Neural crest cell (in vitro differentiated cells): ENCODE measurements around the gene COMT. TPM values are rescaled to one million over a fixed set of nuclear protein-coding genes. Genes with fewer than 3 reads are reported as not detected.

Source experiments
- DNase-seq: peaks from one replicate; pipeline ENCODE4 v3.0.0; 2021; ENCODE audit warnings: low read depth, mixed read lengths, low spot score
- H3K27ac Mint-ChIP-seq: one replicate; pipeline ENCODE4 v1.8.0; 2021; ENCODE audit warnings: mild to moderate bottlenecking, mixed read lengths; ENCODE audit not compliant: unreplicated experiment
- H3K27me3 Mint-ChIP-seq: 2 replicates; pipeline ENCODE4 v1.8.0; 2021; ENCODE audit warnings: low read depth, mild to moderate bottlenecking, mixed read lengths
- H3K36me3 Mint-ChIP-seq: 2 replicates; pipeline ENCODE4 v1.8.0; 2021; ENCODE audit warnings: low read depth, mild to moderate bottlenecking, mixed read lengths
- H3K4me1 Mint-ChIP-seq: 2 replicates; pipeline ENCODE4 v1.8.0; 2021; ENCODE audit warnings: mixed read lengths
- H3K4me3 Mint-ChIP-seq: one replicate; pipeline ENCODE4 v1.8.0; 2021; ENCODE audit warnings: mild to moderate bottlenecking, mixed read lengths
- H3K9me3 Mint-ChIP-seq: 2 replicates; pipeline ENCODE4 v1.8.0; 2021; ENCODE audit warnings: mixed read lengths
- CTCF ChIP-seq: fragments of 200-600 bp; sonication (generic); conservative IDR thresholded peaks from 2 replicates; pipeline ENCODE4 v1.5.0; 2021; ENCODE audit warnings: antibody characterized with exemption, mild to moderate bottlenecking
- total RNA-seq: library from RNA; stranded (reverse); gene quantifications from 2 replicates; pipeline ENCODE4 v1.2.1, GENCODE V29; 2021

COMT gene
- total RNA-seq, 1 donor from 2014 or later = 86.4 TPM

GRCh38 chr22:20000246-20001081 lies 58.9 kb downstream of the COMT start:
- no peak for TF ChIP-seq CTCF
- Mint-ChIP-seq H3K4me1 (peaks cover 66% of the 10 kb centered on the region), H3K9me3 (peaks cover 16% of the 10 kb centered on the region), H3K27ac (peak overlapping the region; percentile 72), H3K4me3 (peak overlapping the region; percentile 81), H3K36me3 (peaks cover 22% of the 10 kb centered on the region), H3K27me3 (no peaks in the 10 kb centered on the region)
- peak; percentile 35 for DNase-seq

GRCh38 chr22:20001082-20001638 lies 59.6 kb downstream of the COMT start:
- peaks cover 16% of the 10 kb centered on the region for H3K9me3 Mint-ChIP-seq
- H3K27me3 Mint-ChIP-seq = no peaks in the 10 kb centered on the region
- H3K4me1 Mint-ChIP-seq = peaks cover 65% of the 10 kb centered on the region
- H3K27ac Mint-ChIP-seq = peak overlapping the region; percentile 62
- peaks cover 22% of the 10 kb centered on the region for H3K36me3 Mint-ChIP-seq
- TF ChIP-seq CTCF = no peak
- no peak overlapping the region for H3K4me3 Mint-ChIP-seq
- DNase-seq = no peak

- no peak overlapping the region for H3K27ac Mint-ChIP-seq
- no peak for TF ChIP-seq CTCF
- H3K9me3 Mint-ChIP-seq = peaks cover 16% of the 10 kb centered on the region
- H3K4me1 Mint-ChIP-seq = peaks cover 55% of the 10 kb centered on the region
- H3K36me3 Mint-ChIP-seq = peaks cover 22% of the 10 kb centered on the region
- no peak overlapping the region for H3K4me3 Mint-ChIP-seq
- DNase-seq = no peak
- H3K27me3 Mint-ChIP-seq = no peaks in the 10 kb centered on the region
Observed at GRCh38 chr22:20002128-20002527, 60.6 kb downstream of the COMT start.

- Mint-ChIP-seq H3K27ac (no peak overlapping the region), H3K27me3 (no peaks in the 10 kb centered on the region), H3K36me3 (peaks cover 22% of the 10 kb centered on the region), H3K4me3 (no peak overlapping the region), H3K9me3 (peaks cover 16% of the 10 kb centered on the region), H3K4me1 (peaks cover 54% of the 10 kb centered on the region)
- no peak for DNase-seq
- no peak for TF ChIP-seq CTCF
Observed at GRCh38 chr22:20002636-20003035, 61.1 kb downstream of the COMT start.

- Mint-ChIP-seq H3K36me3 (peaks cover 22% of the 10 kb centered on the region), H3K9me3 (peaks cover 16% of the 10 kb centered on the region), H3K27ac (no peak overlapping the region), H3K4me3 (no peak overlapping the region), H3K4me1 (peaks cover 53% of the 10 kb centered on the region), H3K27me3 (no peaks in the 10 kb centered on the region)
- no peak for DNase-seq
- no peak for TF ChIP-seq CTCF
Observed at GRCh38 chr22:20003304-20003703, 61.7 kb downstream of the COMT start.
